Measurements from ENCODE around the gene EML6.
A peak's percentile ranks its signal among the peaks of the same experiment; 100 is the strongest.
"Not testable (repeated sequence)": the region's sequence is repeated elsewhere in the genome, so short reads cannot be mapped to it uniquely, and the experiment has no call there.

EML6 gene

DNA sequence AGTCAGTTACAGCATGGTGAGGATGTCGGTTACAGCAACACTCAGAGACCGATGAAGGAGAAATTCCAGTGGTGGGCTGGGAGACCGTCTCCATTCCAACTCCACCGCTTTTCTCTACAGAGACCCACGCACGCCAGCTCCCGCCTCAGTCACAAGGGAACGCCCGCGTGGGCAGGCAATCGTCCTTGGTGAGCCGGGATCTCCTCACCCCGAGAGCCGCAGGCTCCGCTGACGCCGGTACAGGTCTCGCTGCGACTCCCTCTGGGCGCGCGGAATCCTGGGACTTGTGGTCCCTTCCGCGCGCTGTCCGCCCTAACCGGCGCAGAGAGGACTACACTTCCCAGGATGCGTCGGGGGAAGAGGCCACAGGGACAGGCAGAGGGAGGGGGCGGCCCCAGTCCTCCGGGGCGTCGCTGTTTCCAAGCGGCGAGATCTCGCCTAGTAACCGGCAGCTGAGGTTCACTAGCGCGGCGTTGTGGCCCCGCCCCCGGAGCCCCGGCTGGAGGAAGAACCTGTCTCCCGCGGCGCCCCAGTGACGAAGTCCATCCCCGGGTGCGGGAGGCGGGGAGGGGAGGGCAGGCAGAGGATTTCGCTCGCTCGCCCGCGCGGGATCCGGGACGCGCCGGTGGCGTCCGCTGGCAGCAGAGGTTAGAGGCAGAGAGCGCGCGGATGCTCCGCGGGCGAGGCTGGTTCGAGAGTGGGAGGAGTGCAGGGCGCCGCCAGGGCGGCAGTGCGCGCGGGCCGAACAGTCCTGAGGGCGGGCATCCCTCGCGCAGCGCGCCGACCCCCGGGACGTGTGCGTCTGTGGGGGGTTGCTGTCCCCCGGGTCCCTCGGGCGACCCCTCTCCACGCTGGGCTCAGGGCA, at the start of gene EML6:
Gene EML6, plus strand, starts transcription at position 532 of the 865 bp plus-strand sequence. CDS start 1,400 bp downstream, outside the sequence.
- DNase-seq, result peak; percentile 90

DNA sequence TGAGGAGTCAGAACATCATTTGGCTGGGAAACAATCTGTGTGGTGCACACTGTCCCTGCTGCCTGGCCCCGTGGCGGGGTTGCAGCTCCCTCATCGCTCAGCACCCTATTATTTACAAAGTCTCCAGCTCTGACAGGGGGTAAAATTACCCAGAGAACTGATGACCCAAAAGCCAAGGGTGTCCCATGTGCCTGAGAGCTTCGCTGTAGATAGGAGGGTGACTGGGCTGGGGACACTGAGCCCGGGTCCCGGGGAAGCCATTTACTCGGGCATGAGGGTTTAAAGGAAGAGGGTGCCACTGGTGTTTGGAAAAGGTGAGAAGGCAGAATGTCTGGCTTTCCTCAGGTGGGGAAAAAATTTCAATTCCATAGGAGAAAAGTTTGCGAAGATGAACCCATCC, 48.2 kb upstream of the EML6 start:
- no peak for DNase-seq

DNA sequence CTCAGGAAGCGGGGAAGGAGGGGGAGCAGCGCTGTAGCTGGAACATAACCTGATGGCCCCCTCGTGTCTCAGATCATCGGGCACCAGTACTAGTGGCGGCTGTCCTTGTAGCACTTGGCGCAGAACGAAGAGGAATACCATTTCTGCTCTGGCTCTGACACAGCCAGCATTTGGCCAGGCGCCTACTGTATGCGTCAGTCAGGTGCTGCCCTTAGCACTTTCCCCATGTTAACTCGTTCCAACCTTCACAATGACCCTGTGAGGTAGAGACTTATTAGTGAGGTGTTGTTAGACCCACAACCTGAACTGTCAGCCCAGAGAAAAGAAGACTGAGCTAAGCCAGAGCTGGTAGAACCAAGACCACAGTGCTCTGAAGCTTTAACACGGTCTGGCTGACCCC, 47.7 kb upstream of the EML6 start:
- no peak for DNase-seq

DNA sequence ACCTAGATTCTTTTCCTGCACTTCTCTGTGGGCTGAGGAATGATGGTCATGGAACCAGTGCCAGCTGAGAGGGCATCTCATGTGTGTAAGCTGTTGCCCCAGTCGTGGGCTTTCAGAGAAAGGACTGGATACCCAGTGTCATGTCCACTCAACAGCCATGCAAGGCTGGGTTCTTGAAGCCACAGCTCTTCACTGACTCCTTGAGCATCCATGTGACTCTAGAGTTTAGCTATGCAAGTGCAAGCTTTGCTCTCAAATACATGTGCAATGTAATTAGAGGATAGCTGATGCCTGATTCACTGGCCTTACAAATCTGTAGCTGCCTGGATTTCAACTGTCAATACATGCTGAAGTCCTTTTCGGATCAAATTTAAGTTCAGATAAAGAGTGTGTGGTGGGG, 46.8 kb upstream of the EML6 start:
- DNase-seq, result no peak

DNA sequence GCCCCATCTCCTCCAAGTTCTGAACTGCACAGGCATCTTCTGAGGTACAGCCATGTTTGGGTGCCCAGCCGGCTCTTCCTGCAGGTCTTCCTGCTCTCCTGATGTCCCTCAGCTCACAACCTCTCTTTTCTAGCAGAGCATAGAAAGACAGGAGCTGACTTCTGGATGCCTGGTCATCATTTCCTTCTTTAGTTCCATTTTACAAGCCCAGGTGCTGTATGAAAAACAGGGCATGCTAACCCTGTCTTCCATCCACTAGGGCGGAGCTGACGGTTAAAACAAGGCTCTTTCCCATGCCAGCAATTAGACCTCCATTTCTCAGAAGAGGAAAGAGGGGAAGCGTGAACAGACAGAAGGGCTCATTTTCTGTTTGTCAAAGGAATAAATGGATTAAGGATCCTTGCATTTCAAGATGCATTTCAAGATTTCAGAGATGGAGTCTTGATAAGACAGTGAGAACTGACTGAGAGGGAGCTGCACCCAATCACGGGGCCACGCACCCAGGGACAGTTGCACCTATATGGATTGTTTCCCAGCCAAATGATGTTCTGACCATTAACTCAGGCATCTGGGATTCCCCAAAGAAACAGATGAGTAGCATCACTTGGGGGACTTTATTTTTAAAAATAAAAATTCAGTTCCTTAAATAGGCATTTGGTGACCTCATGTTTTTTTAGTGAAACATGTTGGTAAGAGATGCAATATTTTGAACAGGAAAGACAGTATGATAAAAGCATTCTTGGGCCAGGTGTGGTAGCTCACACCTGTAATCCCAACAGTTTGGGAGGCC, 45.8 kb upstream of the EML6 start:
- DNase-seq, result no peak

DNA sequence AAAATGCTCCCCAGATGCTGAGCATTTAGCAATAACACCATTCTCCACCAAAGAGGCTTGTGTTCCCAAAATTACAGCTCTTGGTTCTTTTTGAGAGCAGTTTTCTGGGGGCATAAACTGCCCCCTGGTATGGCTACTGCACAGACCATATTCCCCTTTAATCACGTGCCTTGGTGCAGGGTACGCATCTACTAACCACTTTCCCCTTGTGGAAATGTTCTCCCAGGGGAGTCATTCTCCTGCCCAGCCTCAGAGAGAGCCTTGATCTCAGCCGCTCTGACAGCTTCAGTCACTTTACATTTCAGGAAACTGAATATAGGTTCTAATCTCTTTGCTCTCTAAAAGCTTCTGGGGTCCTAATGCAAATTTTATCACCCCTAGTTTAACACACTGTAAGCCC, 44.7 kb upstream of the EML6 start:
- DNase-seq, result no peak

DNA sequence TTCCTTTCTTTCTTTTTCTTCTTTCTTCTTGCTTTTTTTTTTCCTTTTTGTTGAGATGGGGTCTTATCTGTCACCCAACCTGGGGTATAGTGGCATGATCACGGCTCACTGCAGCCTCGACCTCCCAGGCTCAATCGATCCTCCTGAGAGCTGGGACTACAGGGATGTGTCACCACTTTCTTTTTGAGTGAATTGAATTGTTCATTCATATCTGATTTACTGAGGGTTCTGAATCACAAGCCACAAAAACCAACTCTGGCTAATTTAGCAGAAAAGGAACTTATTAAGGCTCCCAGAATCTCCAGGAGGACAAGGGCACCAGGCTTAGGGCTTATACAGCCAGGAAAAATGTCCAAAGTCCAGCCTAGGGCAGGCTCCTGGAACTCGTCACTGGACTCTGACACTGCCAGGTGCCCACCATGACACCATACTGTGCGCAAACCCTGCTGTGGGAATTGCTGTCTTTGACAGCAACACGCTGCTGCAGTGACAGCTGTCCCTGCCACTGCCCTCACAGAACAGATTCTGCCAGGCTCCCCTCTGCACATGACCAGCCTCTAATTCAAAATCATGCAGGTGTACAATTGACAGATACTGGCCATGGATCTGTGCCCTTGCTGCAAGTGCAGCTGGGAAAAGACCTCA, 42.9 kb upstream of the EML6 start:
- DNase-seq, result no peak

DNA sequence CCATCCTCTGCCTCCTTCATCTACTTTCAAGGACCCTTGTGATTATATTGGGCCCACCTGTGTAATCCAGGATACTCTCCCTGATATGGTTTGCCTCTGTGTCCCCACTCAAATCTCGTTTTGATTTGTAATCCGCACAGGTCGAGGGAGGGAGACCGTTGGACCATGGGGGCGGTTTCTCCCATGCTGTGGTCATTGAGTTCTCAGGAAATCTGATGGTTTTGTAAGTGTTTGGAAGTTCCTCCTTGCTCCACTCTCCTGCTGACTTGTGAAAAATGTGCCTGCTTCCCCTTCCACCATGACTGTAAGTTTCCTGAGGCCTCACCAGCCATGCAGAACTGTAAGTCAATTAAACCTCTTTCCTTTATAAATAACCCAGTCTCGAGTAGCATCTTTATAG, 42.0 kb upstream of the EML6 start:
- DNase-seq, result no peak

DNA sequence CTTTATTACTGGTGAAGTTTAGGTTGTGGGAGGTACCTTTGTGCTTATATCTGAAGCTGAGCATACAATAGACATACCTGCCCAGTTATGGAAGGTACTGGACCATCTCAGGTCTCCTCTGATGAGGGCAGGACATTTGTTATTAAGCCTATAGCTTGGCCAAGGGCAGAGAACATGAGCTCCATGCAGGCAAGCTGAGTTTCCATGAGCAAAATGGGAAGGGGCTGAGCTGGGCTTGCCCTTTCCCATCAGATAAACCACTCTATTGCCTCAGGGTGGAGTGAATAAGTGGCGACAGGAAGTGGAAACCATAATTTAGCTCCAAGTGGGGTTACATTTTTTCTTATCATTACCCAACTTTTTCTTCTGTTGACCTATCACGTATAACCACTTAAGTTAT, 39.9 kb upstream of the EML6 start:
- DNase-seq, result no peak

DNA sequence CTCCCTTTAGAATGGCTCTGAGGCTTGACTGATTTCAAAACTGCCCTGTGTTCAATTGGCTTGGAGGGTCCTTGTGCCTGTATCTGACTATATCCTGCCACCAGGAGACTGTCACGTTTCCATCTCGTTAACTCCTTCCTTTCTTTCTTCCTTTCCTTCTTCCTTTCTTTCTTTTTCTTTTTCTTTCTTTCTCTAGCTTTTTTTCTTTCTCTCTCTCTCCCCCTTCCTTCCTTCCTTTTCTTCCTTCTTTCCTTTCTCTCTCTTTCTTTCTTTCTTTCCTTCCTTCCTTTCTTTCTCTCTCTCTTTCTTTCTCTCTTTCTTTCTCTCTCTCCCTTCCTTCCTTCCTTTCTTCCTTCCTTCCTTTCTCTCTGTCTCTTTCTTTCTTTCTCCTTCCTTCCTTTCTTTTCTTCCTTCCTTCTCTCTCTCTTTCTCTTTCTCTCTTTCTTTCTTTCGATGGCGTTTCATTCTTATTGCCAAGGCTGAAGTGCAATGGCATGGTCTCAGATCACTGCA, 38.1 kb upstream of the EML6 start:
- no peak for DNase-seq

DNA sequence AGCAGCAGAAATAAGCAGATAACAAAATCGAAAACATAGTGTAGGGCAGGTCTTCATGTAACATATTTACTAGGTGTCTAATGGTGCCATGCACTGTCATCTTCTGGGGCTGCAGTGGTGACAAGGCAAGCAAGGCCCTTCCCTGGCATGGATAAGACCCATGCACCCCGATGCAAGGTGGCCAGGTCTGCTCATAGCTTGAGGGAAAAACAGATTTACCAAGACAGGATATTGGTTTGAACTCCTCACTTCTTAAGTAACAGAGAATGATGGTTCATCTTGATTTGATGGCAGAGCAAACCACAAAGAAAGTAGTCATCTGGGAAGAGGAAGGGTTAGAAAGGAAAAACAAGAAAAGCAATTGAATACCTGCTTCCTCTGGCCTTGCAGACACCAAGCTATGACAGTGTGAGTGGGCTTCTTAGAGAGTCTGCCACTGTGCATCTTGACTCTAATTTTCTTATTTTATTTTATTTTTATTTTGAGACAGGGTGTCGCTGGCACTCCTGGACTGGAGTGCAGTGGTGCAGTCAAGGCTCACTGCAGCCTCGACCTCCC, 35.8 kb upstream of the EML6 start:
- no peak for DNase-seq

DNA sequence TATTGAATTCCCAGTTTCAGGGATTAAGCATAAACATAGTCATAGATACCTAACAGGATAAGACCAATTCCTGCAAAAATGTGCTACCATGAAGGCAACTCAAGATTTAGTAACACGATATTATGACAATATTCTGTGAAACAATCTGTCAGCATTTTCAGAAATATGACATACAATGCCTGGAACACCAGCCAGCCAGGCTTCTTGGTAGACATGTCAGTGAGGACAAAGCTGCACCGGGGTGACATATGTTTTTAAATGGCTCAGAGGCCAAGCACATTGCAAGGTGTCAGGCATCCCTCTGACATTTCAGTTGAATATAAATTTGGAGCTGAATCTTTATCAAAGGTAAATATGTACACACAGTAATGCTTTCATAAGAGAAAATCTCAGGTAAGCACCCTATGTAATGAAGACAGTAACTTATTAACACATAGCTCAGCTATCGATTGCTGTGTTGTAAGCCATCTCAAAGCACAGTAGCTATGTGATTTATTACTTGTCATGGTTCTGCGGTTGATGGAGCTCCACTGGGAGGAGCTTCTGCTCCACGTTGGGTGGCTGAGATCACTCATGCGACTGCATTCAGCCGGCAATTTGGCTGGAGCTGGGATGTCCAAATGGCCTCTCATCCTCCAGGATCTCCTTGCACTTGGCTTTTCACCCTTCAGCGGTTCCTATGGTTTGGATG, 31.9 kb upstream of the EML6 start:
- DNase-seq, result no peak

DNA sequence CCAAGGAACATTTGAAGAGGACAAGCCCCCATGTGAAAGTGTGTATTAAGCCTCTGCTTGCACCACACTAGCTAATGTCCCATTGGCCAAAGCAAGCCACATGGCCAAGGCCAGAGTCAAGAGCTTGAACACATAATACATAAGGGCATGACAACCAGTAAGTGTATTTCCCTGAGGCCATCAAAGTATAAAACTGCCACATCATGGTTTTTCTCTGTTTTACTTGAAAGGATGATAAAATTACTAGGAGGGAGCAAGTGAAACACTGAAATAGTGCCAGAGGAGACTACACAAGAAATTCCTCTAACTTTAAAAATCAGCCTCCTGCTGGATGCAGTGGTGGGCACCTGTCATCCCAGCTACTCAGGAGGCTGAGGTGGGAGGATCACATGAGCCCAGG, 30.9 kb upstream of the EML6 start:
- no peak for DNase-seq

DNA sequence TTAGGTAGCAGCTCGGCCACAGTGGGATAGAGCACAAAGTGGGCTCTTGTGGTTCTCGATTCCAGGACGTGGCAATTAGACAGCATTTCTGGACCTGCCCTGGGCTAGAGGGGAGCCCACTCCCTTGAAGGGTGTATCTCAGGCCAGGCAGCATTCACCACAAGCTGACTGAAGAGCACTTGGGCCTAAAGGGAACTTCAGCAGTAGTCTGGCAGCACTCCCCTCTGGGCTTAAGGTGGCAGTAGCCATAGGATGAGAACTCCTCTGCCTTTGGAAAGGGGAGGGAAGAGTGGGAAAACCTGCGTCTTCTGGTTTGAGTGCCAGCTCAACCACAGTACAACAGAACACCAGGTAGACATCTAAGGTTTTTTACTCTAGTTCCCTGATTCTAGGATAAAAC, 28.1 kb upstream of the EML6 start:
- no peak for DNase-seq

DNA sequence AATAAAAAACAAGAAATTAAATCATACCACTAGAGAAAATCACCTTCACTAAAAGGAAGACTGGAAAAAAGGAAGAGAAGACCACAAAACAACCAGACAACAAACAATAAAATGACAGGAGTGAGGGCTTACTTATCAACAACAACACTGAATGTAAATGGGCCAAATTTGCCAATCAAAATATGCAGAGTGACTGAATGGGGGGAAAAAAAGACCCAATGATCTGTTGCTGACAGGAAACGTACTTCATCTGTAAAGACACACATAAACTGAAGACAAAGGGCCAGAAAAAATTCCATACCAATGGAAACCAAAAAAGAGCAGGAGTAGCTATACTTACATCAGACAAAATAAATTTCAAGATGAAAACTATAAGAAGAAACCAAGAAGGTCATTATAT, 25.5 kb upstream of the EML6 start:
- no peak for DNase-seq

DNA sequence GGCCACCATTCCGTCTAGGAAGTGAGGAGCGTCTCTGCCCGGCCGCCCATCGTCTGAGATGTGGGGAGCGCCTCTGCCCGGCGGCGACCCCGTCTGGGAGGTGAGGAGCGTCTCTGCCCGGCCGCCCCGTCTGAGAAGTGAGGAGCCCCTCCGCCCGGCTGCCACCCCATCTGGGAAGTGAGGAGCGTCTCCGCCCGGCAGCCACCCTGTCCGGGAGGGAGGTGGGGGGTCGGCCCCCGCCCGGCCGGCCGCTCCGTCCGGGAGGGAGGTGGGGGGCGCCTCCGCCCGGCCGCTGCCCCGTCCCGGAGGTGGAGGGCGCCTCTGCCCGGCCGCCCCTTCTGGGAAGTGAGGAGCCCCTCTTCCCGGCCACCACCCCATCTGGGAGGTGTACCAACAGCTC, 24.5 kb upstream of the EML6 start:
- not testable (repeated sequence) for DNase-seq

DNA sequence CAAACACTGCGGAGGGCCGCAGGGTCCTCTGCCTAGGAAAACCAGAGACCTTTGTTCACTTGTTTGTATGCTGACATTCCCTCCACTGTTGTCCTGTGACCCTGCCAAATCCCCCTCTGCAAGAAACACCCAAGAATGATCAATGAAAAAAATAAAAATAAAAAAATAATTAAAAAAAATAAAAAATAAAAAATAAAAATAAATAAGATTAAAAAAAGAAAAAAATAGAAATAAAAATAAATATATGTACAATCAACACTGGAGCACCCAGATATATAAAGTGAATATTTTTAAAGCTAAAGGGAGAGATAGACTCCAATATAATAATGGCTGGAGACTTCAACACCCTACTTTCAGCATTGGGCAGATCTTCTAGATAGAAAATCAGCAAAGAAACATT, 23.8 kb upstream of the EML6 start:
- DNase-seq, result no peak

DNA sequence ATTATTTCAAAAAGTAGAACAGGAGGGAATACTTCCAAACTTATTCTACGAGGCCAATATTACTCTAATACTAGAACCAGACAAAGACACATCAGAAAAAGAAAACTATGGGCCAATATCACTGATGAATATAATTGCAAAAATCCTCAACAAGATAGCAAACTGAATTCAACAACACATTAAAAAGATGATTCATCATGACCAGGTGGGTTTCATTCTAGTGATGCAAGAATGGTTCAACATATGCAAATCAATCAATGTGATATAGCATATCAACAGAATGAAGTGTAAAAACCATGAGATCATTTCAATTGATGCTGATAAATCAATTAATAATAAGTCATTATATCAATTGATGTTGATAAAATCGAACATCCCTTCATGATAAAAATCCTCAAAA, 22.4 kb upstream of the EML6 start:
- DNase-seq, result no peak

DNA sequence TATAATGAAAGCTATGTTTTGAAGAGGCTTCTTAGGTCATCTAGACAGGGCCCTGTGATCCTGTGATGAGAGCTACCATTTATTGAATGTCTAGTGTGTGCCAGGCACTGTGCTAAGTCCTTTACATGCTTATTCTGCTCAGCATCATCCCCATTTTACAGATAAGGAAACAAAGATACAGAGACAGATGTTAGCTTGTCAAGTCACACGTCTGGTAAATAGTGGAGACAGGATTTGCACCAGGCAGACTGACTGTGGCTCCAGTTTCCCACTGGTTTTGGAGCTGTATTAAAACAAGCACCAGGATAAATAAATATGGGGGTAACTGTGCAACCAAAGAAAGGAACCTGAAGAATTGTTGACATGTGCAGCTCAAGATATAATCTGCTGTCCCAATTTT, 19.2 kb upstream of the EML6 start:
- no peak for DNase-seq

DNA sequence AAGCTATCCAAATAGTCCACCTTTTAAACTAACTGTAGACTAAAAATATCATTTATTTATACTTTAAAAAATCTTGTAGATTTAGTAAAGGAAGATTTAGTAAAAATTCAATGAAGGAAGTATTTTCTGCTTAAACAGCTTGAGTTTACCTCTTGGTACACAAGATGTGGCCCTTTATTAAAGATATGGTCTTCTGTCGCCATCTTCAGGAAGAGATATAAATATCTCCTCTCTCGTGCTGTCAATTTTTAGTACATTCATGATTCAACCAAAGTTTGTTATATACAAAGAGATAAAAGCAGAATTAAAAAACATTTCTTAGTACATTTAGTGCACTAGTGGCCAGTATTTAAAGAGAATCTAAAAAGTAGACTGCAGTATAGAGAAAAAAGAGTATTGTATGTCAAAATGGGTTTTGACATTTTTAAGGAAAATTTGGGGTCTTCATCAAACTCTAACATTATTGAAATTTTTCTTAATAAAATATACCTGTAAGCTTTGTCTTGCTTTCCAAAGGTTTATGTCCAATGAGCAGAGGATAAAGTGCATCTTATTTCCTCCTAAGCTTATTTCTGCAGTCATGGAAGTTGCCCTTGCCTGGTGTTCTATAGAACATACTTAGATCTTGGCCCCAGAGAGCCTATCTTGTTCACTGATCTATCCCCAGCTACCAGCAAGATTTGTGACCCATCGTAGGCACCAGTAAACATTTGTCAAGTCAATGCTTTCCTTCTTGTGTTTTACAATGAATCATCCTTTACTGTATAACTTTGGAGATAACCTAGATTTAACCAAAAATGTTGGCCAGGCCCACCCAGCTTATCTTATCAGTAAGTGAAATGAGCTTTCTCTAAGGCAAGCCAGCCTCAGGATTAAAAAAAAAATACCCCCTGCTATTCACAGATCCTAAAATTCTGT, 18.5 kb upstream of the EML6 start:
- DNase-seq, result no peak

DNA sequence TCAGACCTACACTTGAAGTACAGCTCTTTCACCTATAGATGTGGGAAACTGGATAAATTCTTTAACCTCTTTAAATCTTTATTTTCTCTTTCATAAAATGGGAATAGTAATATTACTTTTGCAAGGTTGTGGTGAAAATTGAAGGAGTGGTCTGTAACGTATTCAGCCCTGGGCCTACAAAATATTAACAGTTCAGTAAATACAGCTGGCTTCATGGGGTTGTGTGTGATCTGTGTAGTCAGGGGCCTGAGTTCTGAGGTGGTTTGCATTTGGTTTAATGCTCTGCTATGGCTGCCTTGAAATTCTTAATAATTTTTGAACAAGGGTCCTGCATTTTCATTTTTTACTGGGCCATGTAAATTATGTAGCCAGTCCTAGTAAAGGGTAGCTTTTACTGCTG, 16.8 kb upstream of the EML6 start:
- no peak for DNase-seq

All from SIG-M5 (cell line).